GM18517 (cell line): ENCODE data around the gene PPM1N.

Experiments used
- ATAC-seq: cut with Tn5 transposase; IDR thresholded peaks from one replicate; pipeline ENCODE4 v1.9.1; 2021; ENCODE audit warnings: mild to moderate bottlenecking, moderate library complexity; ENCODE audit not compliant: unreplicated experiment

PPM1N gene, protein sequence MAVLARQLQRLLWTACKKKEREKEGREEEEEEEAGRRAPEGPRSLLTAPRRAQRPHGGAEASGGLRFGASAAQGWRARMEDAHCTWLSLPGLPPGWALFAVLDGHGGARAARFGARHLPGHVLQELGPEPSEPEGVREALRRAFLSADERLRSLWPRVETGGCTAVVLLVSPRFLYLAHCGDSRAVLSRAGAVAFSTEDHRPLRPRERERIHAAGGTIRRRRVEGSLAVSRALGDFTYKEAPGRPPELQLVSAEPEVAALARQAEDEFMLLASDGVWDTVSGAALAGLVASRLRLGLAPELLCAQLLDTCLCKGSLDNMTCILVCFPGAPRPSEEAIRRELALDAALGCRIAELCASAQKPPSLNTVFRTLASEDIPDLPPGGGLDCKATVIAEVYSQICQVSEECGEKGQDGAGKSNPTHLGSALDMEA

DNA sequence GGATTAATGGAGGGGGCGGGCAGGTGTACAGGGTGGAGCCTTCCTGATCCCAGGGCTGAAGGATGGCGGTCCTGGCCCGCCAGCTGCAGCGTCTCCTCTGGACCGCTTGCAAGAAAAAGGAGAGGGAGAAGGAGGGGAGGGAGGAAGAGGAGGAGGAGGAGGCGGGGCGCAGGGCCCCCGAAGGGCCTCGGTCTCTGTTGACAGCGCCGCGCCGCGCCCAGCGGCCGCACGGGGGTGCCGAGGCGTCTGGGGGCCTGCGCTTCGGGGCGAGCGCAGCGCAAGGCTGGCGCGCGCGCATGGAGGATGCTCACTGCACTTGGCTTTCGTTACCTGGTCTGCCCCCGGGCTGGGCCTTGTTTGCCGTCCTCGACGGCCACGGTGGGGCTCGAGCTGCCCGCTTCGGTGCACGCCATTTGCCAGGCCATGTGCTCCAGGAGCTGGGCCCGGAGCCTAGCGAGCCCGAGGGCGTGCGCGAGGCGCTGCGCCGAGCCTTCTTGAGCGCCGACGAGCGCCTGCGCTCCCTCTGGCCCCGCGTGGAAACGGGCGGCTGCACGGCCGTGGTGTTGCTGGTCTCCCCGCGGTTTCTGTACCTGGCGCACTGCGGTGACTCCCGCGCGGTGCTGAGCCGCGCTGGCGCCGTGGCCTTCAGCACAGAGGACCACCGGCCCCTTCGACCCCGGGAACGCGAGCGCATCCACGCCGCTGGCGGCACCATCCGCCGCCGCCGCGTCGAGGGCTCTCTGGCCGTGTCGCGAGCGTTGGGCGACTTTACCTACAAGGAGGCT is at the start of gene PPM1N:
PPM1N (plus strand) TSS at position 33 of the 785 bp plus-strand sequence; CDS start at position 63, 30 bp downstream.
- no peak for ATAC-seq

- ATAC-seq: no peak
These were observed 49.4 kb upstream of the PPM1N start for GRCh38 chr19:45448887-45449299.

GRCh38 chr19:45450012-45450333 is 48.3 kb upstream of the PPM1N start:
- ATAC-seq: no peak

GRCh38 chr19:45451131-45451849 is 47.0 kb upstream of the PPM1N start:
- ATAC-seq: peak; percentile 24

DNA sequence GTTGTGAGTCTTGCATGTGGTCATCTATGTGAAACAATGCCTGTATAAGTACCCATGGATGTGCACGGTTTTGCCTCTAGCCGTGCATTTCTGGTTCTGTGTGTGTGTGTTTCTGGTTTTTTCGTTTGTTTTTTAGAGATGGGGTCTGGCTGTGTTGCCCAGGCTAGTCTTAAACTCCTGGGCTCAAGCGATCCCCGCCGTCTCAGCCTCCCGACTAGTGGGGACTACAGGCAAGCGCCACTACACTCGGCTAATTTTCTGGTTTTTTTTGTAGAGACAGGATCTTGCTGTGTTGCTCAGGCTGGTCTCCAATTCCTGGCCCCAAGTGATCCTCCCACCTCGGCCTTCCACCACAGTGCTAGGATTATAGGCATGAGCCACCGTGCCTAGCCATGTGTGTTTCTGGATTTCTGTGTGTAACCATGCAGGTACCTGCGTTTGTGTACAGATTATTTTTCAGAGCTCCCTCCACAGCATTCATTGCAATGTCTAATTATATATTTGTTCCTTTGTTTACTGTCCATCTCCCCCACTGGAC is 46.3 kb upstream of the PPM1N start:
- no peak for ATAC-seq

- ATAC-seq: no peak
These were observed 42.3 kb upstream of the PPM1N start for GRCh38 chr19:45455707-45456499.

DNA sequence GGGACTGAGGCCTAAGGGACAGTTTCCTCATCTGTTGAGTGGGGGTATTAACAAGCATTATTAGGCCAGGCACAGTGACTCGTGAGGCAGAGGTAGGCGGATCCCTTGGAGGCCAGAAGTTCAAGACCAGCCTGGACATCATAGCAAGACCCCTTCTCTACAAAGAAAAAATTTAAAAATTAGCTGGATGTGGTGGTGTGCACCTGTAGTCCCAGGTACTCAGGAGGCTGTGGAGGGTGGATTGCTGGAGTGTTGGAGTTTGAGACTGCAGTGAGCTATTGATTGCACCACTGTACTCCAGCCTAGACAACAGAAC is 41.8 kb upstream of the PPM1N start:
- no peak for ATAC-seq

GRCh38 chr19:45457776-45458175 is 40.5 kb upstream of the PPM1N start:
- no peak for ATAC-seq

DNA sequence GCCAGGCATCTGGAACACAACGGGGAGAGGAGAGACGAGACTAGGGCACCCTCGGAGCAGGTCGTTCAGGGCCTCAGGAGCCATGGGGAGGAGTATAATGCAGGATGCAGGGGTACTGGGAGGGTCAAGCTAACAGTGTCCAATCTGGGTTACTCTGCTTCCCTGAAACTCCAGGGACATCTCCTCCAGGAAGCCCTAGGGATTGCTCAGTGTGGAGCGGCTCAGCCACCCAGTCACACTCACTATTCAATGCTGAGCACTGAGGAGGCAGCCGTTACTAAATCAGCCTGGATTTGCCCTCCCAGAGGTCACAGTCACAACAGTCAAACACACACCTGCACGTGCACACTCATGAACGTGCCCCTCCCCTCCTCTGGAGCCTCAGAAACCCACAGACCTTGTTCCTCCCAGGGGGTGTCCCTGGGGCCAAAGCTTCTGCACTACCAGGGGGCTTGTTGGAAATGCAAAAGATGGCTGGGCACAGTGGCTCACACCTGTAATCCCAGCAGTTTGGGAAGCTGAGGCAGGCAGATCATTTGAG is 37.4 kb upstream of the PPM1N start:
- no peak for ATAC-seq

DNA sequence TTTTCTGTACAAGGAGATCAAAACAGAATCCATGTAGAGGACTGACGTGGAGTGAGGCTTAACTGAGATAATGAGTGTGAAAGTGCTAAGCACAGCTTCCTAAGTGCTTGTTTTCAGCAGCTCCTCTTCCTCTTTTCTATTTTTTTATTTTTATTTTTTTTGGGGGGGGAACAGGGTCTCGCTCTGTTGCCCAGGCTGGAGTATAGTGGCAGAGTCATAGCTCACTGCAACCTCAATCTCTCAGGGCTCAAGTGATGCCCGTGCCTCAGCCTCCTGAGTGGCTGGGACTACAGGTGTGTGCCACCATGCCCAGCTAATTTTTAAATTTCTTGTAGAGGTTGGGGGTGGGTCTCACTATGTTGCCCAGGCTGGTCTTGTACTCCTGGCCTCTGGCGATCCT is 36.1 kb upstream of the PPM1N start:
- no peak for ATAC-seq

GRCh38 chr19:45463241-45463640 is 35.0 kb upstream of the PPM1N start:
- no peak for ATAC-seq

GRCh38 chr19:45464274-45464673 is 34.0 kb upstream of the PPM1N start:
- ATAC-seq: no peak

DNA sequence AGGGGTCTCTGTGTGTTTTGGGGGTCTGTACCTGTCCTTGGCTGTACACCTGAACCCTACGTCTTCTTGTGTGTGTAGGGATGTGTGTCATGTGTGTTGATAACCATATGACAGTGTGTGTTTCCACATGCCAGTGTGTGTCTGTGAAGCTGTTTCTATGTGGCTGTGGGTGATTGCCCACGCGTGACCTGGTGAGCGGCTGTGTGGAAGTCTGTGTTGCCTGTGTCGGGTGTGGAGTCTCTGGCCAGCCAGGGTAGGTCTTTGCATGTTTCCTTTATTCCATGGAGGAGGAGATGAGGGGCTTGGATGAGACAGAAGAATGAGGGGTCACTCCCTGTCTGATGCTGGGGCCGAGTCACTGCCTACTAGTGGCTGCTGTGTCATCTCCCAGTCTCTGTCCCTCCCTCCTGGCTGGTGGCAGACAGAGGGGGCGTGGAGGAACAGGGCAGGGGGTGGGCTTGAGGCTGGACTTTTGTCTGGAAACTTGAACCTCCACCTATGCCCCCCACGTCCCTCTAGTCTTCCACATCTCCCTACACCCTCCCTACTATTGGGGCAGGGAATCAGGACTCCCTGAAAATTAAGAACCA is 33.3 kb upstream of the PPM1N start:
- ATAC-seq: no peak

DNA sequence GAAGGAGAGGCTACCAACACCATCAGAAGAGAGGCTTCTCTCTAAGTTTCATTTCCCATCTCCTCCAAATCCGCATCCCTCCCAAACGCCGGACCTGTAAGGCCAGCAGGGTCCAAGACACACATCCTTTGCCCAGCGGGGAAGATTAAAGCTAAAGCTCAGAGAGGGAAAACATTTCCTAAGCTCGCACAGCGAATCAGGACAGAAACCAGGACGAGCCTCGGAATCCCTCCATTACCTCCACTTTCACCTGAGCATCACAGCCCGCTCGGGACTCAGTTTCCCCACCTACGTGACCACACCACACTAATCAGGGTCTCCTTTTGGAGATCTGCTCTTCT is 31.2 kb upstream of the PPM1N start:
- no peak for ATAC-seq

DNA sequence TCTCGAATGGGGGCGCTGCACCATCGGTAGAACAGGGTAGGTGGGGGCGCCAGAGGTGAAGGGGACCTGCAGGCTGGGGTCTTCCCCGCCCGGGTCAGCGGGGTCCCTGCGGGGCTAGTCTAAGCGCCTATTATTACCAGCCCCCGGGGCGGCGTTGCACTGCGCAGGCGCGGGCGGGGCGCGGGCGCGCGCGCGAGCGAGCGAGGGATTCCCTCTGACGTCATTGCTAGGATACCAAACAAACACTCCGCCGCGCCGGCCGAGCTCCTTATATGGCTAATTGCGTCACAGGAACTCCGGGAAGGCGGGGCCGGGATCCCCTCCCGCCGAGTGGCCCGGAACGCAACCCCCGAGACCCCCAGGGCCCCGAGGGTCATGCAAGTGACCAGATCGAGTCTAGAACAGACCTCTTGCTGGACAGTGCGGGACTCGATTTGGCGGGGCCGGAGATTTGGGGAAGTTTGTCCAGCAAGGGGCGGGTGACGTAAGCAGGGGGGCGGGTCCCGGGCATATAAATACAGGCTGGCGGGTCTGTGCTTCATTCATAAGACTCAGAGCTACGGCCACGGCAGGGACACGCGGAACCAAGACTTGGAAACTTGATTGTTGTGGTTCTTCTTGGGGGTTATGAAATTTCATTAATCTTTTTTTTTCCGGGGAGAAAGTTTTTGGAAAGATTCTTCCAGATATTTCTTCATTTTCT is 30.6 kb upstream of the PPM1N start, which contains the start of gene FOSB:
FOSB (plus strand) TSS at position 541 of the 703 bp plus-strand sequence. CDS start 591 bp downstream, outside the sequence.
- peak; percentile 45 for ATAC-seq

- ATAC-seq: peak; percentile 4
These were observed 30.0 kb upstream of the PPM1N start for GRCh38 chr19:45468159-45468651.

DNA sequence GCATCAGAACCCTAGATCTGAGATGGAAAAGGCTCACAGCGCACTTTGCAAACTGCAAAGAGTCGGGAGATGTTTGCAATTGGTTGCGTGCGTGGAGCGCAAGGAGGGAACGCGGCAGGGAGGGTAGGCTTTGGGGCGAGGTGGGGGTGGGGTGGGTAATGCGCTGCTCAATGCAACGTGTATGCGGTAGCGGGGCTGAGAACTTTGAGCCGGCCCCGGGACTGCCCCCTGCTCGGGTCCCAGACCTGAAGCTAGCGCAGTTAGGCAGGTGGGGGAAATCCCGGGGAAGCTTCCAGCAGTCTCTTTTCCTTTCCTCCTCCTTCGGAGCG is 29.5 kb upstream of the PPM1N start:
- peak; percentile 23 for ATAC-seq

- ATAC-seq: peak; percentile 48
These were observed 28.9 kb upstream of the PPM1N start for GRCh38 chr19:45469132-45469944.
